HepG2 (cell line): Measurements from ENCODE around the gene EPN3. TPM values are rescaled to one million over a fixed set of nuclear protein-coding genes. Genes with fewer than 3 reads are reported as not detected.

ENCODE experiments used
- ATAC-seq: fragments of 200-7000 bp; cut with Tn5 transposase; 3 replicates; pipeline ENCODE4 v1.9.1; 2020; ENCODE audit warnings: mild to moderate bottlenecking, moderate library complexity
- BruUV-seq: library from RNA; stranded (reverse); fragments of 400-500 nt; replicated peaks from 2 replicates; lab custom pipeline; 2021; lab: Mats Ljungman, UMichigan
- CTCF ChIA-PET: fragments of 300-600 bp; formaldehyde crosslinking; extraction: SDS; loops from one replicate; lab custom pipeline; 2021; ENCODE audit warnings: low total read pairs, inconsistent platforms, low intra/inter-chr PET ratio; lab: Yijun Ruan, JAX
- POLR2A ChIA-PET: fragments of 350-600 bp; sonication (Branson Sonifier 250); formaldehyde crosslinking; loops from one replicate; lab custom pipeline; 2020; ENCODE audit warnings: antibody characterized with exemption, inconsistent platforms; lab: Yijun Ruan, JAX
- DNase-seq: peaks from one replicate; pipeline ENCODE4 v3.0.0-alpha.2; 2015; ENCODE audit warnings: low spot score
- FAIRE-seq: peaks from 3 replicates; lab custom pipeline; 2011; peaks lifted over from hg19 to GRCh38; lab: Jason Lieb, UNC
- H2AFZ ChIP-seq: one replicate; pipeline ENCODE4 v1.6.1; 2011; ENCODE audit warnings: low read length, inconsistent platforms
- H3K27ac ChIP-seq: fragments of 300-600 bp; 3 replicates; pipeline ENCODE4 v1.8.0; 2011; ENCODE audit warnings: mixed run types, mild to moderate bottlenecking, mixed read lengths, low read length, inconsistent platforms; ENCODE audit not compliant: insufficient read depth; ENCODE audit errors: extremely low read length
- H3K27me3 ChIP-seq, 2 experiments: fragments of 200-600 bp in 1 of 2; 2 replicates in 1 of 2; 3 replicates in 1 of 2; pipeline versions ENCODE4 v1.6.0 to v1.8.0; 2011; ENCODE audit warnings: low read length in 2 of 2, mild to moderate bottlenecking in 2 of 2, moderate library complexity in 2 of 2, inconsistent platforms in 1 of 2; ENCODE audit not compliant: insufficient read depth in 2 of 2, control insufficient read depth in 1 of 2
- H3K36me3 ChIP-seq, 2 experiments: fragments of 200-600 bp in 1 of 2; replicated peaks in 1 of 2; 2 replicates in 1 of 2; 3 replicates in 1 of 2; pipeline versions ENCODE4 v1.5.1 to v1.8.0; 2011; ENCODE audit warnings: low read length in 2 of 2, inconsistent platforms in 1 of 2; ENCODE audit not compliant: insufficient read depth in 2 of 2, control insufficient read depth in 1 of 2
- H3K4me1 ChIP-seq: 2 replicates; pipeline ENCODE4 v1.5.1; 2012; ENCODE audit warnings: low read length, inconsistent platforms; ENCODE audit not compliant: insufficient read depth
- H3K4me2 ChIP-seq: 2 replicates; pipeline ENCODE4 v1.6.0; 2011; ENCODE audit warnings: low read depth, low read length, inconsistent platforms
- H3K4me3 ChIP-seq, 3 experiments: fragments of 200-600 bp in 1 of 3; sonication (generic), shearing (Covaris generic) in 1 of 3; replicated peaks in 1 of 3; 2 replicates each; pipeline ENCODE4 v1.5.1; 2011 to 2016; ENCODE audit warnings: low read length in 3 of 3, inconsistent platforms in 2 of 3, low read depth in 2 of 3, mild to moderate bottlenecking in 2 of 3, control low read depth in 1 of 3, mixed read lengths in 1 of 3; ENCODE audit not compliant: insufficient read depth in 1 of 3
- H3K79me2 ChIP-seq: one replicate; pipeline ENCODE4 v1.6.1; 2011; ENCODE audit warnings: low read length, inconsistent platforms; ENCODE audit not compliant: insufficient read depth
- H3K9ac ChIP-seq: 2 replicates; pipeline ENCODE4 v1.6.0; 2011; ENCODE audit warnings: mild to moderate bottlenecking, low read depth, low read length, inconsistent platforms; ENCODE audit not compliant: insufficient read depth
- H3K9me3 ChIP-seq: 2 replicates; pipeline ENCODE4 v1.5.1; 2012; ENCODE audit warnings: mild to moderate bottlenecking, low read length
- H4K20me1 ChIP-seq: 2 replicates; pipeline ENCODE4 v1.6.0; 2011; ENCODE audit warnings: inconsistent platforms, mild to moderate bottlenecking, low read length, moderate library complexity; ENCODE audit not compliant: insufficient read depth
- ATF7 ChIP-seq, 2 experiments: fragments of 450-650 bp in 1 of 2; sonication (generic) in 1 of 2; formaldehyde crosslinking in 1 of 2; IDR thresholded peaks; 2 replicates each; pipeline versions ENCODE4 v1.4.0 to v1.6.1; 2016 to 2020; ENCODE audit warnings: antibody characterized with exemption in 1 of 2, mild to moderate bottlenecking in 1 of 2, missing genetic modification reagents in 1 of 2
- MEF2D ChIP-seq: sonication (generic); formaldehyde crosslinking; IDR thresholded peaks from 2 replicates; pipeline ENCODE4 v1.5.1; 2020; ENCODE audit warnings: mild to moderate bottlenecking, missing genetic modification reagents
- ZNF225 ChIP-seq: sonication (generic); formaldehyde crosslinking; IDR thresholded peaks from 2 replicates; pipeline ENCODE4 v1.4.0; 2020; ENCODE audit warnings: mild to moderate bottlenecking, missing genetic modification reagents
- ZNF335 ChIP-seq: sonication (generic); formaldehyde crosslinking; IDR thresholded peaks from 2 replicates; pipeline ENCODE4 v1.4.0; 2020; ENCODE audit warnings: missing genetic modification reagents
- ZNF484 ChIP-seq: sonication (generic); formaldehyde crosslinking; IDR thresholded peaks from 2 replicates; pipeline ENCODE4 v1.5.1; 2020; ENCODE audit warnings: mild to moderate bottlenecking, low read depth, missing genetic modification reagents, borderline replicate concordance
- ZNF761 ChIP-seq: sonication (generic); formaldehyde crosslinking; conservative IDR thresholded peaks from 2 replicates; pipeline ENCODE4 v1.4.0; 2020; ENCODE audit warnings: mild to moderate bottlenecking, missing genetic modification reagents
- ZNF839 ChIP-seq: sonication (generic); formaldehyde crosslinking; IDR thresholded peaks from 2 replicates; pipeline ENCODE4 v1.4.0; 2020; ENCODE audit warnings: missing genetic modification reagents, mild to moderate bottlenecking, borderline replicate concordance
- WGBS: methylation state at CpG from one replicate; pipeline ENCODE4 v1.1.6; 2017; ENCODE audit warnings: low lambda C conversion rate; 5-methylcytosine and 5-hydroxymethylcytosine counted together
- in situ Hi-C: cut with HindIII; loops from 2 replicates; pipeline ENCODE4 v1.10.0; 2017; ENCODE audit warnings: low pct_unique_long_range_greater_than_20kb; ENCODE audit not compliant: extremely low pct_ligation_motif_present
- intact Hi-C: fragments of 100-400 bp; cut with micrococcal nuclease; formaldehyde crosslinking; loops from one replicate; pipeline ENCODE4 v1.10.0; 2022; ENCODE audit not compliant: unreplicated experiment
- polyA plus RNA-seq, 8 experiments: library from polyadenylated mRNA; depleted of rRNA in 3 of 8; stranded (reverse) in 7 of 8; unstranded in 1 of 8; fragments of >200 nt; fragmentation: Illumina TruSeq in 4 of 8; extraction: Trizol in 4 of 8; gene quantifications; 2 replicates each; pipeline versions ENCODE4 v1.2.1 to v1.2.3, GENCODE V29; 2011 to 2016; ENCODE audit warnings: low read depth in 4 of 8, missing spikeins in 1 of 8, mixed read lengths in 1 of 8; ENCODE audit not compliant: insufficient read depth in 1 of 8
- total RNA-seq, 5 experiments: library from RNA; depleted of rRNA; stranded (reverse); fragments of >200 nt; fragmentation: Illumina TruSeq; extraction: Trizol; gene quantifications; 2 replicates each; pipeline ENCODE4 v1.2.3, GENCODE V29; 2016; ENCODE audit warnings: low read depth in 1 of 5
- TF ChIP-seq, protein P1 (sequence below): sonication (generic); formaldehyde crosslinking; IDR thresholded peaks from 2 replicates; pipeline ENCODE4 v1.4.0; 2020; ENCODE audit warnings: mild to moderate bottlenecking, missing genetic modification reagents, borderline replicate concordance

EPN3 gene
- total and polyA plus RNA-seq, 2 of the 13 experiments (the other 11 are each of a cell fraction or from before 2014, with no cell fraction given): 0.11 to 0.95 TPM

DNA sequence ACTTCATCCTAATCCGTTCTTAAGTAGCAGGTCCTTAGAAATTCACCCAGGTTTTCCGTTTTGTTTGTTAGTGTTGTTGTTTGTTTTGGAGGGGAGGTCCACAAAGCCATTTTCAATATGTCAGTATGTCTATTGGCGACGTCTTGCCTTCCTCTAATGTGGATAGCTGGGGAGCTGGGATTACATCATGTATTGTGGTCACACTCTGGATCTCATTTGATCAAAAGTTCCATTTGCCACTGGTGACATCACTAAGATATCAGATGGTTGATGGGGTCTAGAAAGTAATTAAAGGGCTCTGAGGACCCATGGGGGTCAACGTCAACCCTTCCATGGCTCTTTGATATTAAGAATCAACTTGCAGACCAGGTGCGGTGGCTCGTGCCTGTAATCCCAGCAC, 2.7 kb upstream of the EPN3 start:
- Histone ChIP-seq H3K4me3 (no peak overlapping the region), H3K27me3 (peaks cover 5 to 43% of the 10 kb centered on the region in 2 experiments; a peak in 4 of 5 replicates), H3K4me1 (peaks cover 54% of the 10 kb centered on the region), H3K9ac (no peak overlapping the region), H3K9me3 (no peaks in the 10 kb centered on the region), H3K4me2 (no peak overlapping the region), H3K79me2 (no peaks in the 10 kb centered on the region), H4K20me1 (no peaks in the 10 kb centered on the region), H3K36me3 (no peaks in the 10 kb centered on the region), H2AFZ (no peak overlapping the region), H3K27ac (no peak overlapping the region)
- WGBS: 79% methylated on average over 7 of the region's 7 CpGs
- no TSS peak for BruUV-seq
- ChIA-PET CTCF (no interaction called here), POLR2A (no interaction called here)
- DNase-seq (no peak), ATAC-seq (no peak), FAIRE-seq (no peak)
- intact Hi-C loops (no loop called here), in situ Hi-C loops (no loop called here)
- no peak for TF ChIP-seq ZNF761 (CRISPR knock-in tag)
- no peak for TF ChIP-seq ZNF839 (CRISPR knock-in tag)
- TF ChIP-seq, protein P1, sequence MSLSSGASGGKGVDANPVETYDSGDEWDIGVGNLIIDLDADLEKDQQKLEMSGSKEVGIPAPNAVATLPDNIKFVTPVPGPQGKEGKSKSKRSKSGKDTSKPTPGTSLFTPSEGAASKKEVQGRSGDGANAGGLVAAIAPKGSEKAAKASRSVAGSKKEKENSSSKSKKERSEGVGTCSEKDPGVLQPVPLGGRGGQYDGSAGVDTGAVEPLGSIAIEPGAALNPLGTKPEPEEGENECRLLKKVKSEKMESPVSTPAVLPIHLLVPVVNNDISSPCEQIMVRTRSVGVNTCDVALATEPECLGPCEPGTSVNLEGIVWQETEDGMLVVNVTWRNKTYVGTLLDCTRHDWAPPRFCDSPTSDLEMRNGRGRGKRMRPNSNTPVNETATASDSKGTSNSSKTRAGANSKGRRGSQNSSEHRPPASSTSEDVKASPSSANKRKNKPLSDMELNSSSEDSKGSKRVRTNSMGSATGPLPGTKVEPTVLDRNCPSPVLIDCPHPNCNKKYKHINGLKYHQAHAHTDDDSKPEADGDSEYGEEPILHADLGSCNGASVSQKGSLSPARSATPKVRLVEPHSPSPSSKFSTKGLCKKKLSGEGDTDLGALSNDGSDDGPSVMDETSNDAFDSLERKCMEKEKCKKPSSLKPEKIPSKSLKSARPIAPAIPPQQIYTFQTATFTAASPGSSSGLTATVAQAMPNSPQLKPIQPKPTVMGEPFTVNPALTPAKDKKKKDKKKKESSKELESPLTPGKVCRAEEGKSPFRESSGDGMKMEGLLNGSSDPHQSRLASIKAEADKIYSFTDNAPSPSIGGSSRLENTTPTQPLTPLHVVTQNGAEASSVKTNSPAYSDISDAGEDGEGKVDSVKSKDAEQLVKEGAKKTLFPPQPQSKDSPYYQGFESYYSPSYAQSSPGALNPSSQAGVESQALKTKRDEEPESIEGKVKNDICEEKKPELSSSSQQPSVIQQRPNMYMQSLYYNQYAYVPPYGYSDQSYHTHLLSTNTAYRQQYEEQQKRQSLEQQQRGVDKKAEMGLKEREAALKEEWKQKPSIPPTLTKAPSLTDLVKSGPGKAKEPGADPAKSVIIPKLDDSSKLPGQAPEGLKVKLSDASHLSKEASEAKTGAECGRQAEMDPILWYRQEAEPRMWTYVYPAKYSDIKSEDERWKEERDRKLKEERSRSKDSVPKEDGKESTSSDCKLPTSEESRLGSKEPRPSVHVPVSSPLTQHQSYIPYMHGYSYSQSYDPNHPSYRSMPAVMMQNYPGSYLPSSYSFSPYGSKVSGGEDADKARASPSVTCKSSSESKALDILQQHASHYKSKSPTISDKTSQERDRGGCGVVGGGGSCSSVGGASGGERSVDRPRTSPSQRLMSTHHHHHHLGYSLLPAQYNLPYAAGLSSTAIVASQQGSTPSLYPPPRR (CRISPR knock-in tag): no peak
- TF ChIP-seq ZNF335 (CRISPR knock-in tag): no peak
- TF ChIP-seq ATF7 (IDR thresholded peaks at IDR 0.05): peak; percentile 77
- no peak for TF ChIP-seq ATF7 (CRISPR knock-in tag; IDR thresholded peaks at IDR 0.05)
- no peak for TF ChIP-seq ZNF225
- TF ChIP-seq MEF2D: no peak
- no peak for TF ChIP-seq ZNF484 (CRISPR knock-in tag)
